Karpas-422 (cell line): Measurements from ENCODE around the gene NBEA. TPM values are rescaled to one million over a fixed set of nuclear protein-coding genes. Genes with fewer than 3 reads are reported as not detected.
A peak's percentile ranks its signal among the peaks of the same experiment; 100 is the strongest.

Experiments
- DNase-seq: peaks from one replicate; pipeline ENCODE4 v3.0.0-alpha.2; 2015
- H2AFZ ChIP-seq: fragments of 200-600 bp; sonication (generic); 2 replicates; pipeline ENCODE4 v1.6.1; 2014; ENCODE audit warnings: antibody characterized with exemption, low read length, mixed read lengths
- H3K27ac ChIP-seq: fragments of 200-600 bp; sonication (generic); 2 replicates; pipeline ENCODE4 v1.5.1; 2014; ENCODE audit warnings: mild to moderate bottlenecking, low read length, moderate library complexity
- H3K27me3 ChIP-seq: fragments of 200-600 bp; sonication (generic); 2 replicates; pipeline ENCODE4 v1.6.1; 2014; ENCODE audit warnings: low read length, mixed read lengths
- H3K36me3 ChIP-seq: fragments of 200-600 bp; sonication (generic); 2 replicates; pipeline ENCODE4 v1.6.1; 2014; ENCODE audit warnings: low read length, mixed read lengths; ENCODE audit not compliant: insufficient read depth
- H3K4me1 ChIP-seq: fragments of 200-600 bp; sonication (generic); 2 replicates; pipeline ENCODE4 v1.6.1; 2014; ENCODE audit warnings: mild to moderate bottlenecking, low read length, mixed read lengths
- H3K4me2 ChIP-seq: fragments of 200-600 bp; sonication (generic); 2 replicates; pipeline ENCODE4 v1.6.1; 2014; ENCODE audit warnings: low read length, low read depth, mild to moderate bottlenecking; ENCODE audit not compliant: poor library complexity, severe bottlenecking
- H3K4me3 ChIP-seq: fragments of 200-600 bp; sonication (generic); 2 replicates; pipeline ENCODE4 v1.5.1; 2014; ENCODE audit warnings: mild to moderate bottlenecking, antibody characterized with exemption, low read length, mixed read lengths
- H3K79me2 ChIP-seq: fragments of 200-600 bp; sonication (generic); 2 replicates; pipeline ENCODE4 v1.6.1; 2014; ENCODE audit warnings: mild to moderate bottlenecking, low read length, mixed read lengths
- H3K9ac ChIP-seq: fragments of 200-600 bp; sonication (generic); 2 replicates; pipeline ENCODE4 v1.6.0; 2014; ENCODE audit warnings: low read length
- H3K9me2 ChIP-seq: fragments of 200-600 bp; sonication (generic), shearing (Covaris generic); replicated peaks from 2 replicates; pipeline ENCODE4 v1.6.0; 2014; ENCODE audit warnings: mild to moderate bottlenecking, low read length, moderate library complexity; ENCODE audit not compliant: insufficient read depth
- H3K9me3 ChIP-seq: fragments of 300-700, 200-600 bp; sonication (generic); 2 replicates; pipeline ENCODE4 v1.6.1; 2014; ENCODE audit warnings: low read length, mixed read lengths
- H4K20me1 ChIP-seq: fragments of 200-600 bp; sonication (generic); 2 replicates; pipeline ENCODE4 v1.6.1; 2014; ENCODE audit warnings: mild to moderate bottlenecking, antibody characterized with exemption, low read length, low read depth; ENCODE audit not compliant: insufficient read depth
- total RNA-seq: library from RNA; depleted of rRNA; stranded (reverse); fragments of >200 nt; shearing (Covaris generic); gene quantifications from 2 replicates; pipeline ENCODE4 v1.2.3, GENCODE V29; 2014; ENCODE audit warnings: low replicate concordance

NBEA gene
- total RNA-seq, 1 experiment from 2014 or later, result 4.0 TPM

DNA sequence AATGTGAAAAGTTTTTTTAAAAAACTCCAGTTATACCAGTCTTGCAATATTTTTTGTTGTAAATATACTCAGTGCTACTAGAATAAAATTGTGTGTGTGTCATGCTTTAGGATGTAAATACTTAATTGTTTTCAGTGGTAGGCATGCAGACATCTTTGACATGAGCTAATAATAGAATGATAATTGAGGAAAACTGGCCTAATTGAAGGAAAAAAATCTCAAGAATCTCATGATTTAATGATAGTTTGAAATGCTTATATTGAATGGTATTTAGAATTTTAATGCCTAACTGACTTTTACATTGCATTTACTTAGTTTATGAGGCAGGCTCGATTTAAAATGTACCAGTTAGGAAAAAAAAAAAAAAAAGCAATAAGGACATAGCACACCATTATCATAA, 537.6 kb downstream of the NBEA start:
- Histone ChIP-seq H3K27me3 (no peaks in the 10 kb centered on the region), H3K4me2 (no peak overlapping the region), H2AFZ (no peak overlapping the region), H3K4me3 (no peak overlapping the region), H3K79me2 (no peaks in the 10 kb centered on the region), H3K9me2 (no peaks in the 10 kb centered on the region), H3K9me3 (no peaks in the 10 kb centered on the region), H3K27ac (no peak overlapping the region), H3K9ac (no peak overlapping the region), H4K20me1 (no peaks in the 10 kb centered on the region), H3K4me1 (peaks cover 53% of the 10 kb centered on the region), H3K36me3 (no peaks in the 10 kb centered on the region)
- no peak for DNase-seq

DNA sequence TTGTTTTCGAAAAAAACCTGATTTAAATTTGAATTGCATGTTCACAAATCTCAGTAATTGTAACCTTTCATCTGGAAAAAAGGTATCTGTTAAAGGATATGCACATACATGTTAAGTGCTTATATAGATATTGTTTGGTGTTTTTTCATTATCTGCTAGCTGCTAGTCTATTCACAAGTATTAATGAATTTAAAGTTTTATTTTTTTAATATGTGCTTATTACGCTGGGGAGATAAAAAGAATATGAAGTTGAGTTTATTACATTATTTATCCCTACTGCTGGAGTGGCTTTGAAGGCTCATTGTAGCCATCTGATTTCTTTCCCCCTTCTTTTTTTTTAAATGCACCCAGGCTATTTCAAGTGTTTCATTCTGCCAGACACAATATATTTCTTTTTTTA, 538.3 kb downstream of the NBEA start:
- Histone ChIP-seq H2AFZ (no peak overlapping the region), H4K20me1 (no peaks in the 10 kb centered on the region), H3K36me3 (no peaks in the 10 kb centered on the region), H3K4me1 (peaks cover 55% of the 10 kb centered on the region), H3K27ac (no peak overlapping the region), H3K4me2 (no peak overlapping the region), H3K9me3 (no peaks in the 10 kb centered on the region), H3K27me3 (no peaks in the 10 kb centered on the region), H3K79me2 (no peaks in the 10 kb centered on the region), H3K9ac (no peak overlapping the region), H3K9me2 (no peaks in the 10 kb centered on the region), H3K4me3 (no peak overlapping the region)
- DNase-seq, result no peak

DNA sequence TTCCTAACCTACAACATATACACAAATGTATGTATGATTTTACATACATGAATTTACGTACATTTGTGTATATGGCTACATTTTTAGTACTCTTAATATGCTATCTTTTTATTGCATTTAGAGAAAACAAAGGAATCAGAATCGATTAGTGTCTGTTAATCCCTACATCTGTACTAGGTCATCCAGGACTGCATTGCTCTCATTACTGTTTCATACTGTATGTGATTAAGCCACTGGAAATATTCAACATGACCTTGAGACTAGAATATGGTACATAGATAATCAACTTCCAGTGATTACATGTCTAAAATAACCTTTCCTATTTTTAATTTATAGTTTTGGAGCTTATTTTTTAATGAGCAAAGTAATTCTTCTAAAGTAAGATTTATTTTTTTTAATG, 539.7 kb downstream of the NBEA start:
- Histone ChIP-seq H3K4me1 (peaks cover 52% of the 10 kb centered on the region), H3K36me3 (no peaks in the 10 kb centered on the region), H3K27ac (no peak overlapping the region), H3K9ac (no peak overlapping the region), H3K4me2 (no peak overlapping the region), H4K20me1 (no peaks in the 10 kb centered on the region), H3K9me3 (no peaks in the 10 kb centered on the region), H3K27me3 (no peaks in the 10 kb centered on the region), H3K79me2 (no peaks in the 10 kb centered on the region), H3K4me3 (no peak overlapping the region), H3K9me2 (no peaks in the 10 kb centered on the region), H2AFZ (no peak overlapping the region)
- no peak for DNase-seq

DNA sequence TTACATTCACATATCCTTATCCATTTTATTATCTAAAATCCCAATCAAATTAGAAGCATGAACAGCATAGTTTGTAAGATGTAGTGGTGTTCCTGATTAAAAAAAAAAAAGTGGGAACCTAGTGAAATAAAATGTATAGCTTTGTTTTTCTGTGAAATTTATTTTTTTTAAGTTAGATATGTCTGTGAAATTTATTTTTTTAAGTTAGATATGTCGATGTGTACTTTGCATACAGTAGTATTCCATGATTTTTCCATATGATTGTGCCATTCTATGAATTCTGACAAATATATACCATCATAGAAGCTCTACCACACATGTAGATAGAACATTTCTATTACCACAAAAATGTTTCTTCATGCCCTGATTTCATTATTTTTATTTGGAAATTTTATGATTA, 540.5 kb downstream of the NBEA start:
- H3K4me1 ChIP-seq, result peaks cover 44% of the 10 kb centered on the region
- H3K9me3 ChIP-seq, result no peaks in the 10 kb centered on the region
- H3K9ac ChIP-seq, result no peak overlapping the region
- H3K79me2 ChIP-seq, result no peaks in the 10 kb centered on the region
- no peak for DNase-seq
- H3K4me2 ChIP-seq, result no peak overlapping the region
- H3K9me2 ChIP-seq, result no peaks in the 10 kb centered on the region
- no peak overlapping the region for H3K4me3 ChIP-seq
- no peak overlapping the region for H2AFZ ChIP-seq
- H3K36me3 ChIP-seq, result no peaks in the 10 kb centered on the region
- no peaks in the 10 kb centered on the region for H3K27me3 ChIP-seq
- no peaks in the 10 kb centered on the region for H4K20me1 ChIP-seq
- H3K27ac ChIP-seq, result no peak overlapping the region

DNA sequence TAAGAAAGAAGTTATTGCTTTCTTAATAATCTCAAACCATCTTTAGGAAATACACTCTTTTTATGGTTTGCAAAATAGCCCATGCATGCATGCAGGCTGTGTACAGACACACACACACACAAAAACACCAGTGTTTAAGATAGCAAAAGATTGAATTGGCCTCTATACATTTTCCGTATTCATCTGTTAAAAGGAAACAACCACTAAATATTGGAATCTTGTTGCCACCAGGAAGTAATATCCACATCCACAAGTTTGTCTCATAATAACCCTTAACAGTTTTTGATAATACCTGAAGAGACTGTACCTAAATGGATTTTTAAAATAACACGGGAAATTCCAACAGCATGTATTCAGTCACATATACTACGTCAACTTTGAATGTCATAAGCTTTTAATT, 541.7 kb downstream of the NBEA start:
- Histone ChIP-seq H4K20me1 (no peaks in the 10 kb centered on the region), H3K4me1 (peaks cover 33% of the 10 kb centered on the region), H3K4me3 (no peak overlapping the region), H3K36me3 (no peaks in the 10 kb centered on the region), H3K9me3 (no peaks in the 10 kb centered on the region), H3K9me2 (no peaks in the 10 kb centered on the region), H3K27ac (peak overlapping the region; percentile 85), H3K79me2 (no peaks in the 10 kb centered on the region), H3K9ac (no peak overlapping the region), H2AFZ (no peak overlapping the region), H3K27me3 (no peaks in the 10 kb centered on the region), H3K4me2 (no peak overlapping the region)
- DNase-seq, result no peak

DNA sequence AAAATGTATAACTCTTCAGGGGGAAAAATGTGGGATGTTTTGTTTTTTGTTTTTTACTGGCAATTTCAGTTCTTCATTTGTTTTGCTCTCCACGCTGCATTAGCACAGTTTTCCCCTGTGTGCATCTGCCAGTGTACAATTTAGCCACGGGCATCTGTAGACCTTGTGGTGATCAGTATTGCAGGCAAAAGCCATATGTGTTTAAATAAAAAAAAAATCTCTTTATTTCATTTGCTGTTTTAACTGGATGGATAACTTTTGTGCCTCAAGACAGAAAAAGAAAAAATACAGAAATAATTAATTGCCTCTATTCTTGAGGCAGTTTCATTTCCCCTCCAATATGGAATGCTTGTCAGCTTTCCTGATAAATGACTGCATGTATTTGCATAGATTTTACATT, 542.3 kb downstream of the NBEA start:
- Histone ChIP-seq H3K9me2 (no peaks in the 10 kb centered on the region), H3K79me2 (no peaks in the 10 kb centered on the region), H2AFZ (no peak overlapping the region), H3K4me2 (peak overlapping the region; percentile 52), H4K20me1 (no peaks in the 10 kb centered on the region), H3K9ac (no peak overlapping the region), H3K9me3 (no peaks in the 10 kb centered on the region), H3K4me1 (peaks cover 29% of the 10 kb centered on the region), H3K27ac (peak overlapping the region; percentile 85), H3K36me3 (no peaks in the 10 kb centered on the region), H3K4me3 (no peak overlapping the region), H3K27me3 (no peaks in the 10 kb centered on the region)
- peak; percentile 67 for DNase-seq

DNA sequence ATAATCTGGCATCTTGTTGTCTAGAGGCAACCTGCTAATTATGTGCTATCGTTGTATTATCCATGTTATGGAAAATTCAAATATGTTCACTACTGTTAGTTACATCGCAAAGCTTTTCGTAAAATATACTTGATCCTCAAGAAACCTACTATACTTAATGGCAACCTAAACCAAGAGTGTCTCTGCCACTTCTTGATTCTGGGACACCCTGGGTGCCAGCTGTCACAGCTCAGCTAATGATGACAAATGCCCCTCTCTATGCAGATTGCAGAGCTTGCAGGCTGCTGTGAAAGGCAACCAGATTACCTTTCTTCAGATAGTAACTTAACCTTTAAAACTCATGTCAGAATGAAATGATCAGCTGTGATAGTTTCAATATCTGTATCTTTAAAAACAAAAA, 543.4 kb downstream of the NBEA start:
- Histone ChIP-seq H4K20me1 (no peaks in the 10 kb centered on the region), H3K4me1 (peaks cover 29% of the 10 kb centered on the region), H3K9me3 (no peaks in the 10 kb centered on the region), H3K79me2 (no peaks in the 10 kb centered on the region), H3K4me2 (peak overlapping the region; percentile 52), H3K36me3 (no peaks in the 10 kb centered on the region), H2AFZ (no peak overlapping the region), H3K27me3 (no peaks in the 10 kb centered on the region), H3K9me2 (no peaks in the 10 kb centered on the region), H3K4me3 (0 out of 2 replicates have a peak overlapping the region, but pooled peaks have one; percentile 15), H3K9ac (peak overlapping the region; percentile 32; the same call in 1 of the 2 replicates), H3K27ac (peak overlapping the region; percentile 85)
- DNase-seq, result peak; percentile 44

DNA sequence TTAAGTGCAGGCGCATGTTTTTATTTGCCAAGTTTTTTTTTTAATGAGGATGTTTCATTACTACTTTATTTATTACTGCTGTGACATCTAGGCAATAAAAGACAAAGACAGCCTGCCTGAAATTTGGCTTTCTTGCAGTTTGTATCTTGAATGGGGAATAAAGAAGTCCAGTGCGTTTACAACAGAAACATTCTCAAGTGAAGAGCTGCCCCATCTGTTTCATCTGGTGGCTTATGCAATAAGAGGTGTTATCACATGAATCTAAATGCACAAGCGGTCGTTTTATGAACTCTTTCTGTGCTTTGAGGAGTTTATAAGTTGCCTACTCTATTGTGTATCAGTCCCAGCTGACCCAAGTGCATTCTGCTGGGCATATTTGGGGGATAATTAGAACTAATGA, 547.0 kb downstream of the NBEA start:
- Histone ChIP-seq H3K9ac (no peak overlapping the region), H3K79me2 (no peaks in the 10 kb centered on the region), H3K27ac (no peak overlapping the region), H4K20me1 (no peaks in the 10 kb centered on the region), H3K4me2 (no peak overlapping the region), H3K36me3 (no peaks in the 10 kb centered on the region), H3K4me3 (no peak overlapping the region), H3K9me2 (no peaks in the 10 kb centered on the region), H2AFZ (no peak overlapping the region), H3K9me3 (no peaks in the 10 kb centered on the region), H3K27me3 (no peaks in the 10 kb centered on the region), H3K4me1 (peaks cover 23% of the 10 kb centered on the region)
- DNase-seq, result no peak

DNA sequence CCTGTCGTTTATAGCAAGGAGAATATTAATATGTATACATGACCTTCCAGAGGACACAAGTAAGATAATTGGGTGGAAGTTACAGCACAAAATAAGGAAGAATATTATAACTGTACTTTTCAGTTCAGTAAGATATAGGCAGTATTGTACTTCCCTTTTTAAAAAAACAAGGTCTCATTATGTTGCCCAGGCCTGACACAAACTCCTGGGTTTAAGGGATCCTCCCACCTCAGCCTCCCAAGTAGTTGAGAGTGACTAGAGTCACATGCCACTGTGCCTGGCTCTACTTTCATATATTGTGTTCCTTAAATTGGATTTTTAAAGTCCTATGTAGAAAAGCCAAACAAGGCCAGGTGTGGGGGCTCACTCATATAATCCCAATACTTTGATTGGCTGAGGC, 553.9 kb downstream of the NBEA start:
- no peaks in the 10 kb centered on the region for H4K20me1 ChIP-seq
- H3K9me3 ChIP-seq, result no peaks in the 10 kb centered on the region
- no peak overlapping the region for H3K4me2 ChIP-seq
- no peaks in the 10 kb centered on the region for H3K79me2 ChIP-seq
- H3K9ac ChIP-seq, result no peak overlapping the region
- H3K36me3 ChIP-seq, result no peaks in the 10 kb centered on the region
- H3K4me1 ChIP-seq, result peaks cover 3% of the 10 kb centered on the region
- no peaks in the 10 kb centered on the region for H3K9me2 ChIP-seq
- DNase-seq, result no peak
- H3K27me3 ChIP-seq, result no peaks in the 10 kb centered on the region
- no peak overlapping the region for H2AFZ ChIP-seq
- no peak overlapping the region for H3K27ac ChIP-seq
- no peak overlapping the region for H3K4me3 ChIP-seq
